ENCODE measurements around the gene EPHB1. TPM values are rescaled to one million over a fixed set of nuclear protein-coding genes. Genes with fewer than 3 reads are reported as not detected.

The EPHB1 gene
- total RNA-seq, 1 experiment from 2014 or later: not detected

DNA sequence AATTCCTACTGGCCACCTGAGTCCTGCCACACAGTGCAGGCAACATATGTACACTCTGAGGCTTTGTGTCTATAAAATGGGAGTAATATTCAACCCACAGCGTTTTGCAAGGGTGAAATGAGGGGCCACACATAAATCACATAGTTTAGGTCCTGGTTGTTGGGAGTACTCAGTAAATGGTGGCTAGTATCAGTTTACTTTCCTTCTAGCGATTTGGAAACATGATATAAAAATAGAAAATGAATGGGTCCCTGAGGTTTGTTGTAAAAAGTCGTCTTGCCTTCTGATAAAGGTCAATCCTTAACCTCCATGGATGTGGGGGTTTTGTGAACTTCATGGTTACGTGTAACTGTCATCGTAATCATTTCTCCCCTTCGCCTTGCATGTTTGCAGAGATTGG, 472.4 kb downstream of the EPHB1 start:
- DNase-seq (ENCODE audit: low spot score): no peak
- in situ Hi-C loops (cut with HindIII; ENCODE audit: low sequenced_read_pairs): no loop called here

DNA sequence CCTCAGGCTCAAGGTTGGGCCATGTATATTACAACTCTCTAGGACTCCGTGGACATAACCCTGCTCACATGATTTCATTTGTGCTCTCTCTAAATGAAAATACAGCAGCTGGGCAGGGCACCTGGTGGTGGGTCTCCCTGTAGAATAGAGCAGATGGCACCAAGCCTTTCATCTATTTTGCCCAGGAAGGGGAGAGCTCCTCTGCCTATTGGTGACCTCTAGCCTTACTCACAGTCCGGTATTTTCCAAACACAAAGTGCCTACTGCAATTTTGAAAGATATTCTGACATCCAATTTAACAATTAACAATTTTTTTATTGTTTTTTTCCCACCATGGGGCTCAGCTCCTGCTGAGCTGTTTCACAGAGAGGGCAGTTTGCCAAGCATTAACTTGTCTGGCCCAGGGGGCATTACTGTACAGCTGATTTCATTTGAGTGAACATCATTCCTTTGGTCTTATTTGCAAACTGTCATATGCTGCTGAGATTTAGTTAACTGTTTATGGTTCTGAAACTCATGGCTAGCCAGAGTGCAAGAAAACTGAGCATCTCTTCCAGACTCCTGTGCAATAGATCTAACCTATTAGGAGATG, 474.0 kb downstream of the EPHB1 start:
- in situ Hi-C loops (cut with HindIII; ENCODE audit: low sequenced_read_pairs): no loop called here
- peak; percentile 10 for DNase-seq (ENCODE audit: low spot score)

- DNase-seq (ENCODE audit: low spot score): no peak
- in situ Hi-C loops (cut with HindIII; ENCODE audit: low sequenced_read_pairs): no loop called here
Observed at GRCh38 chr3:135271177-135272025, 476.3 kb downstream of the EPHB1 start.

GRCh38 chr3:135272026-135272669, 477.1 kb downstream of the EPHB1 start:
- peak; percentile 41 for DNase-seq (ENCODE audit: low spot score)
- in situ Hi-C loops (cut with HindIII; ENCODE audit: low sequenced_read_pairs): no loop called here

DNA sequence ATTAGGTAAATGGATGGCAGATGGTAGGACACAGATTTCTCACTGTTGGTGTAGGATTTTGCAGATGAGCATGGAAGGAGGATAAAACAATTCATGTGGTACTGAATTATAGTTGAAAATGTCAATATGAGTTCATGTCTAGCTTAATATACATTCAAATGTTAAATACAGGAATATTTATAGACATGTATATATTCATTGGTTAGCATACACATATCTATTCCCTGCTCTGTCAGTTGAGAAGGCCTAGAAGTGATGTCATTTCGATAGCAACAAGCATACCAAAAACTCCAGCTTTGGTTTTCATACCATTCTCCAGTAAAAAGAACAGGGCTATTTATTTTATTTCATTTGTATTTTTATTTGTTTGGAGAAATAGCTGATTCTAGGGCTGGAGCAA, 497.1 kb downstream of the EPHB1 start:
- in situ Hi-C loops (cut with HindIII; ENCODE audit: low sequenced_read_pairs): no loop called here
- no peak for DNase-seq (ENCODE audit: low spot score)

DNA sequence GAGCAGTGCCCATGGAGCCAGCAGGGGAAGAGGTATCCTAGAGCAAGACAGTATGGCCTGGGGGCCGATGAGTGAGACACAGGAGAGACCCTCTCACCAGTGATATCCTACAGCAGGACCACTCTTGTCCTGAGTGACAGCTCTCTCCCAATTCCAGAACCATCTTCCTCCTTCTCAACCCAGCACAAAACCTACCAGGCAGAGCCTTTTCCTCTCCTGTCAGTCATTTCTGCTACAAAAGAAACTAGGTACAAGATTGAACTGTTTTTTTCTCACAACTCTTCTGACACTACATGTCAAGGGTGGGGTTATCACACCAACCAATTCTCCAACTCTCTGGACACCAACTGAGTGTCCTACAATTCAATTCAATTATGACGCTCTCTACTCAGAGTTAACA, 506.6 kb downstream of the EPHB1 start:
- in situ Hi-C loops (cut with HindIII; ENCODE audit: low sequenced_read_pairs): no loop called here

GRCh38 chr3:135304378-135304777, 509.3 kb downstream of the EPHB1 start:
- no peak for DNase-seq (ENCODE audit: low spot score)
- in situ Hi-C loops (cut with HindIII; ENCODE audit: low sequenced_read_pairs): no loop called here

More for the DNA sequence above, 506.6 kb downstream of the EPHB1 start:
- no peak for DNase-seq (ENCODE audit: low spot score)

Other genes starting within 250 kb of the EPHB1 start
- not detected in 2 replicates for gene KY, start 144.2 kb upstream of the EPHB1 start, total RNA-seq (2014; rRNA removed; shearing (Covaris generic))

Measured in G401 (cell line).